ENCODE measurements around the gene LKAAEAR1.
A peak's percentile ranks its signal among the peaks of the same experiment; 100 is the strongest.

The LKAAEAR1 gene

GRCh38 chr20:64096535-64096934, 12.3 kb upstream of the LKAAEAR1 start:
- H3K4me3 ChIP-seq (replicated peaks in 1 of 2; ENCODE audit: low read depth in 2 of 2, low read length in 2 of 2): no peak overlapping the region
- DNase-seq (ENCODE audit: low read depth in 2 of 2): no peak
- TF ChIP-seq CTCF (IDR thresholded peaks at IDR 0.05; ENCODE audit: low read depth, low read length): no peak

GRCh38 chr20:64095927-64096326, 11.7 kb upstream of the LKAAEAR1 start:
- no peak overlapping the region for H3K4me3 ChIP-seq (replicated peaks in 1 of 2; ENCODE audit: low read depth in 2 of 2, low read length in 2 of 2)
- no peak for TF ChIP-seq CTCF (IDR thresholded peaks at IDR 0.05; ENCODE audit: low read depth, low read length)
- no peak for DNase-seq (ENCODE audit: low read depth in 2 of 2)

GRCh38 chr20:64095455-64095854, 11.3 kb upstream of the LKAAEAR1 start:
- no peak for DNase-seq (ENCODE audit: low read depth in 2 of 2)
- no peak overlapping the region for H3K4me3 ChIP-seq (replicated peaks in 1 of 2; ENCODE audit: low read depth in 2 of 2, low read length in 2 of 2)
- no peak for TF ChIP-seq CTCF (IDR thresholded peaks at IDR 0.05; ENCODE audit: low read depth, low read length)

- no peak for DNase-seq (ENCODE audit: low read depth in 2 of 2)
- peak; percentile 4 for TF ChIP-seq CTCF (IDR thresholded peaks at IDR 0.05; ENCODE audit: low read depth, low read length)
- no peak overlapping the region for H3K4me3 ChIP-seq (replicated peaks in 1 of 2; ENCODE audit: low read depth in 2 of 2, low read length in 2 of 2)
Measured at GRCh38 chr20:64093013-64093503, 8.9 kb upstream of the LKAAEAR1 start.

- no peak for DNase-seq (ENCODE audit: low read depth in 2 of 2)
- no peak for TF ChIP-seq CTCF (IDR thresholded peaks at IDR 0.05; ENCODE audit: low read depth, low read length)
Measured at GRCh38 chr20:64092258-64093012, 8.2 kb upstream of the LKAAEAR1 start.

GRCh38 chr20:64091770-64092169, 7.6 kb upstream of the LKAAEAR1 start:
- DNase-seq (ENCODE audit: low read depth in 2 of 2): no peak
- TF ChIP-seq CTCF (IDR thresholded peaks at IDR 0.05; ENCODE audit: low read depth, low read length): no peak
- no peak overlapping the region for H3K4me3 ChIP-seq (replicated peaks in 1 of 2; ENCODE audit: low read depth in 2 of 2, low read length in 2 of 2)

More at GRCh38 chr20:64092258-64093012, 8.2 kb upstream of the LKAAEAR1 start:
- no peak overlapping the region for H3K4me3 ChIP-seq (replicated peaks in 1 of 2; ENCODE audit: low read depth in 2 of 2, low read length in 2 of 2)

All from cardiac fibroblast (primary cell).